Testis (tissue), 3 donors: Measurements from ENCODE around the gene PCDHA5. TPM values are rescaled to one million over a fixed set of nuclear protein-coding genes. Genes with fewer than 3 reads are reported as not detected.
"Not testable (repeated sequence)": the region's sequence is repeated elsewhere in the genome, so short reads cannot be mapped to it uniquely, and the experiment has no call there.

Source experiments
- DNase-seq: peaks from one replicate; pipeline ENCODE4 v3.0.0-alpha.2; 2019
- H3K27ac ChIP-seq, 2 donors: fragments of 200-600 bp; sonication (generic); one replicate each; pipeline ENCODE4 v1.5.1; 2019
- H3K27me3 ChIP-seq: fragments of 200-600 bp; sonication (generic); one replicate; pipeline ENCODE4 v1.5.1; 2019
- H3K36me3 ChIP-seq: fragments of 200-600 bp; sonication (generic); one replicate; pipeline ENCODE4 v1.5.1; 2017; ENCODE audit warnings: low read depth; ENCODE audit errors: missing control alignments
- H3K4me1 ChIP-seq: fragments of 200-600 bp; sonication (generic); one replicate; pipeline ENCODE4 v1.5.1; 2019
- H3K4me3 ChIP-seq, 2 donors: fragments of 200-600 bp; sonication (generic); one replicate each; pipeline ENCODE4 v1.5.1; 2017 to 2019
- H3K9me3 ChIP-seq: fragments of 200-600 bp; sonication (generic); one replicate; pipeline ENCODE4 v1.5.1; 2017
- CTCF ChIP-seq, 3 experiments: fragments of 450-650 bp in 2 of 3; fragments of 200-600 bp in 1 of 3; sonication (generic) in 1 of 3; IDR thresholded peaks; one replicate each; pipeline ENCODE4 v1.5.1; 2016 to 2019; ENCODE audit warnings: antibody characterized with exemption in 3 of 3, mild to moderate bottlenecking in 2 of 3, moderate library complexity in 1 of 3
- POLR2A ChIP-seq: fragments of 450-650 bp; IDR thresholded peaks from one replicate; pipeline ENCODE4 v1.6.1; 2017; ENCODE audit warnings: antibody characterized with exemption, mild to moderate bottlenecking, moderate library complexity
- WGBS, 2 donors: methylation state at CpG; one replicate each; pipeline ENCODE4 v1.1.5; 2018; 5-methylcytosine and 5-hydroxymethylcytosine counted together
- intact Hi-C: fragments of 100-400 bp; cut with DNase I; formaldehyde crosslinking; loops from one replicate; pipeline ENCODE4 v1.15.1; 2023; ENCODE audit warnings: low total_unique reads
- polyA plus RNA-seq: library from polyadenylated mRNA; stranded (reverse); fragments of 350-450 nt; fragmentation: Illumina TruSeq; extraction: RNeasy Lipid Tissue Mini Kit (QIAGEN cat#74804); gene quantifications from one replicate; pipeline ENCODE4 v1.2.3, GENCODE V29; 2014; ENCODE audit warnings: low read depth, low replicate concordance; ENCODE audit not compliant: insufficient read depth
- total RNA-seq, 2 donors: library from RNA; depleted of rRNA; stranded (reverse); fragments of >200 nt; gene quantifications; one replicate each; pipeline ENCODE4 v1.2.3, GENCODE V29; 2016

The PCDHA5 gene
- total and polyA plus RNA-seq, 3 donors from 2014 or later, result 0.21 to 1.7 (median 1.0) TPM

DNA sequence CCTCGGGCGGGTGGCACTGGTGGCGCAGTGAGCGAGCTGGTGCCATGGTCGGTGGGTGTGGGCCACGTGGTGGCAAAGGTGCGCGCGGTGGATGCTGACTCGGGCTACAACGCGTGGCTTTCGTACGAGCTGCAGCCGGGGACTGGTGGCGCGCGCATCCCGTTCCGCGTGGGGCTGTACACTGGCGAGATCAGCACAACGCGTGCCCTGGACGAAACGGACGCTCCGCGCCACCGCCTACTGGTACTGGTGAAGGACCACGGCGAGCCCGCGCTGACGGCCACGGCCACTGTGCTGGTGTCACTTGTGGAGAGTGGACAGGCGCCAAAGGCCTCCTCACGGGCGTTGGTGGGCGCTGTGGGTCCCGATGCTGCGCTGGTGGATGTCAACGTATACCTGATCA is 12.5 kb upstream of the PCDHA5 start:
- Histone ChIP-seq H3K27ac (no peak overlapping the region), H3K27me3 (no peaks in the 10 kb centered on the region), H3K4me1 (no peaks in the 10 kb centered on the region), H3K9me3 (no peaks in the 10 kb centered on the region), H3K36me3 (no peaks in the 10 kb centered on the region), H3K4me3 (no peak overlapping the region)
- TF ChIP-seq POLR2A (no peak), CTCF (IDR thresholded peaks at IDR 0.05) (no peak)
- intact Hi-C loops, result no loop called here
- 51 to 57% methylated on average over 18 to 41 of the region's 43 CpGs for WGBS, 2 donors
- DNase-seq, result no peak

DNA sequence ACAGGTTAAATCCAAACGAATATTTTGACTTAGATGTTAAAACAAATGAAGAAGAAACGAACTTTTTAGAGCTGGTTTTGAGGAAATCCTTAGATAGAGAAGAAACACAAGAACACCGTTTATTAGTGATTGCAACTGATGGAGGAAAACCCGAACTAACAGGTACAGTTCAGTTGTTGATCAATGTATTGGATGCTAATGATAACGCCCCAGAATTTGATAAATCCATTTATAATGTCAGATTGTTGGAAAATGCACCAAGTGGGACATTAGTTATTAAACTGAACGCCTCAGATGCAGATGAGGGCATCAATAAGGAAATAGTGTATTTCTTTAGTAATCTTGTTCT is 842 bp downstream of the PCDHA5 start:
- Histone ChIP-seq H3K9me3 (no peaks in the 10 kb centered on the region), H3K4me3 (peak overlapping the region in 1 of 2 donors; percentile 39), H3K4me1 (no peaks in the 10 kb centered on the region), H3K27ac (no peak overlapping the region), H3K27me3 (no peaks in the 10 kb centered on the region), H3K36me3 (no peaks in the 10 kb centered on the region)
- DNase-seq, result no peak
- 19 to 21% methylated on average over 6 of the region's 6 CpGs for WGBS, 2 donors
- TF ChIP-seq CTCF (IDR thresholded peaks at IDR 0.05), result no peak
- TF ChIP-seq POLR2A, result no peak
- intact Hi-C loops, result no loop called here

DNA sequence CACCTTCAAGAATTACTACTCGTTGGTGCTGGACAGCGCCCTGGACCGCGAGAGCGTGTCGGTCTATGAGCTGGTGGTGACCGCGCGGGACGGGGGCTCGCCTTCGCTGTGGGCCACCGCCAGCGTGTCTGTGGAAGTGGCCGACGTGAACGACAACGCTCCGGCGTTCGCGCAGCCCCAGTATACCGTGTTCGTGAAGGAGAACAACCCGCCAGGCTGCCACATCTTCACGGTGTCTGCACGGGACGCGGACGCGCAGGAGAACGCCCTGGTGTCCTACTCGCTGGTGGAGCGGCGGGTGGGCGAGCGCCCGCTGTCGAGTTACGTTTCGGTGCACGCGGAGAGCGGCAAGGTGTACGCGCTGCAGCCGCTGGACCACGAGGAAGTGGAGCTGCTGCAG is 1.6 kb downstream of the PCDHA5 start:
- H3K4me3 ChIP-seq, H3K27me3 ChIP-seq, H3K4me1 ChIP-seq, intact Hi-C loops, DNase-seq, H3K9me3 ChIP-seq, H3K36me3 ChIP-seq, H3K27ac ChIP-seq: not testable (repeated sequence)
- WGBS, 2 donors, result 38 to 42% methylated on average over 11 to 48 of the region's 48 CpGs

DNA sequence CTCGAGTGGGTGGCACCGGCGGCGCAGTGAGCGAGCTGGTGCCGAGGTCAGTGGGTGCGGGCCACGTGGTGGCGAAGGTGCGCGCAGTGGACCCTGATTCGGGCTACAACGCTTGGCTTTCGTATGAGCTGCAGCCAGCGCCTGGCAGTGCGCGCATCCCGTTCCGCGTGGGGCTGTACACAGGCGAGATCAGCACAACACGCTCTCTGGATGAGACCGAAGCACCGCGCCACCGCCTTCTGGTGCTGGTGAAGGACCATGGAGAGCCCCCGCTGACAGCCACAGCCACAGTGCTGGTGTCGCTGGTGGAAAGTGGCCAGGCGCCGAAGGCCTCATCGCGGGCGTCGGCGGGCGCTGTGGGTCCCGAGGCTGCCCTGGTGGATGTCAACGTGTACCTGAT is 2.1 kb downstream of the PCDHA5 start:
- intact Hi-C loops, result no loop called here
- TF ChIP-seq CTCF (IDR thresholded peaks at IDR 0.05) (no peak), POLR2A (no peak)
- no peaks in the 10 kb centered on the region for H3K27me3 ChIP-seq
- no peaks in the 10 kb centered on the region for H3K36me3 ChIP-seq
- H3K27ac ChIP-seq, result no peak overlapping the region
- no peaks in the 10 kb centered on the region for H3K9me3 ChIP-seq
- no peak overlapping the region for H3K4me3 ChIP-seq
- no peak for DNase-seq
- H3K4me1 ChIP-seq, result no peaks in the 10 kb centered on the region
- WGBS, 2 donors, result 30 to 40% methylated on average over 2 to 33 of the region's 38 CpGs

DNA sequence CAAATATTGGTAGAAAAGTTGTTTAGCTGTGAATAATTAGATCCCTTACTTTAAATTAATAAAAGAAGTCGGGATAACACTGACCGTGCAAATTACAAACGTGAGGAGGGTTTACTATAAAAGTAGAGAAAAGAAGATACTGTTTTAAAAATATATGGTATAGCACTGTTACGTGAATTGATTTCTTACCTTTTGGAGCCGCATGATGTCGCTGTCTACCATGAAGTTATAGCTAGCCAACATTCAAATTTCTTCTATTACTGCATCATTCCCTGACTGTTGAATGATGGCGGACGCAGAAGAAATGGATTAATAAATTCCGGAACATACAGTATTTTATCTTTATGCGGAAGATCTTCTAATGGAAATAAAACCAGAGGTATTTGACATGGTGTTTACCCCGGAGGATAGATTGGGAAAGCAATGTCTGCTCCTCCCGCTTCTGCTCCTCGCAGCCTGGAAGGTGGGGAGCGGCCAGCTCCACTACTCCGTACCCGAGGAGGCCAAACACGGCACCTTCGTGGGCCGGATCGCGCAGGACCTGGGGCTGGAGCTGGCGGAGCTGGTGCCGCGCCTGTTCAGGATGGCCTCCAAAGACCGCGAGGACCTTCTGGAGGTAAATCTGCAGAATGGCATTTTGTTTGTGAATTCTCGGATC is 6.4 kb downstream of the PCDHA5 start, which contains the start of gene PCDHA6:
Gene PCDHA6 (plus strand): TSS at position 257 of the 658 bp plus-strand sequence. CDS start 132 bp downstream, at position 389.
- TF ChIP-seq POLR2A, result no peak
- peak in 2 of 3 experiments; percentile 5 to 13 for TF ChIP-seq CTCF (IDR thresholded peaks at IDR 0.05)
- H3K36me3 ChIP-seq, result no peaks in the 10 kb centered on the region
- no peak within 1 kb of the TSS for H3K27ac ChIP-seq
- DNase-seq, result no peak
- intact Hi-C loops, result no loop called here
- H3K4me3 ChIP-seq, result peak within 1 kb of the TSS; percentile 6 to 33
- WGBS, 2 donors, result 12 to 18% methylated on average over 19 to 27 of the region's 27 CpGs
- no peaks in the 10 kb centered on the region for H3K9me3 ChIP-seq
- H3K4me1 ChIP-seq, result no peaks in the 10 kb centered on the region
- no peaks in the 10 kb centered on the region for H3K27me3 ChIP-seq
